ENCODE data around the gene FGF14.

Gene FGF14

GRCh38 chr13:101746513-101746912 lies 655.3 kb downstream of the FGF14 start:
- no peak overlapping the region for H3K4me3 Mint-ChIP-seq
- H3K27me3 Mint-ChIP-seq (ENCODE audit: low read depth) = no peaks in the 10 kb centered on the region
- no peak overlapping the region for H3K27ac Mint-ChIP-seq
- H3K36me3 Mint-ChIP-seq (ENCODE audit: low read depth) = no peaks in the 10 kb centered on the region
- no peaks in the 10 kb centered on the region for H3K9me3 Mint-ChIP-seq
- H3K4me1 Mint-ChIP-seq (ENCODE audit: low read depth) = no peaks in the 10 kb centered on the region

- Mint-ChIP-seq H3K27ac (no peak overlapping the region), H3K9me3 (no peaks in the 10 kb centered on the region), H3K27me3 (ENCODE audit: low read depth) (no peaks in the 10 kb centered on the region), H3K4me3 (no peak overlapping the region), H3K36me3 (ENCODE audit: low read depth) (no peaks in the 10 kb centered on the region), H3K4me1 (ENCODE audit: low read depth) (no peaks in the 10 kb centered on the region)
These were observed 662.3 kb downstream of the FGF14 start for GRCh38 chr13:101739382-101740178.

- H3K4me3 Mint-ChIP-seq = no peak overlapping the region
- H3K27ac Mint-ChIP-seq = no peak overlapping the region
- no peaks in the 10 kb centered on the region for H3K36me3 Mint-ChIP-seq (ENCODE audit: low read depth)
- H3K27me3 Mint-ChIP-seq (ENCODE audit: low read depth) = no peaks in the 10 kb centered on the region
- no peaks in the 10 kb centered on the region for H3K4me1 Mint-ChIP-seq (ENCODE audit: low read depth)
- no peaks in the 10 kb centered on the region for H3K9me3 Mint-ChIP-seq
These were observed 663.5 kb downstream of the FGF14 start for GRCh38 chr13:101738336-101738735.

- no peaks in the 10 kb centered on the region for H3K36me3 Mint-ChIP-seq (ENCODE audit: low read depth)
- no peak overlapping the region for H3K27ac Mint-ChIP-seq
- H3K4me1 Mint-ChIP-seq (ENCODE audit: low read depth) = no peaks in the 10 kb centered on the region
- H3K27me3 Mint-ChIP-seq (ENCODE audit: low read depth) = no peaks in the 10 kb centered on the region
- no peaks in the 10 kb centered on the region for H3K9me3 Mint-ChIP-seq
- no peak overlapping the region for H3K4me3 Mint-ChIP-seq
These were observed 665.3 kb downstream of the FGF14 start for GRCh38 chr13:101736566-101736965.

GRCh38 chr13:101730420-101731000 lies 671.3 kb downstream of the FGF14 start:
- no peak overlapping the region for H3K27ac Mint-ChIP-seq

GRCh38 chr13:101728615-101729014 lies 673.2 kb downstream of the FGF14 start:
- no peaks in the 10 kb centered on the region for H3K36me3 Mint-ChIP-seq (ENCODE audit: low read depth)
- H3K9me3 Mint-ChIP-seq = no peaks in the 10 kb centered on the region
- H3K4me1 Mint-ChIP-seq (ENCODE audit: low read depth) = no peaks in the 10 kb centered on the region
- no peak overlapping the region for H3K4me3 Mint-ChIP-seq
- H3K27ac Mint-ChIP-seq = no peak overlapping the region
- no peaks in the 10 kb centered on the region for H3K27me3 Mint-ChIP-seq (ENCODE audit: low read depth)

More at GRCh38 chr13:101730420-101731000, 671.3 kb downstream of the FGF14 start:
- H3K36me3 Mint-ChIP-seq (ENCODE audit: low read depth) = no peaks in the 10 kb centered on the region
- H3K4me3 Mint-ChIP-seq = no peak overlapping the region
- no peaks in the 10 kb centered on the region for H3K9me3 Mint-ChIP-seq
- no peaks in the 10 kb centered on the region for H3K4me1 Mint-ChIP-seq (ENCODE audit: low read depth)
- H3K27me3 Mint-ChIP-seq (ENCODE audit: low read depth) = no peaks in the 10 kb centered on the region

- Mint-ChIP-seq H3K36me3 (ENCODE audit: low read depth) (no peaks in the 10 kb centered on the region), H3K27me3 (ENCODE audit: low read depth) (no peaks in the 10 kb centered on the region), H3K4me3 (no peak overlapping the region), H3K9me3 (no peaks in the 10 kb centered on the region), H3K4me1 (ENCODE audit: low read depth) (no peaks in the 10 kb centered on the region), H3K27ac (no peak overlapping the region)
These were observed 673.8 kb downstream of the FGF14 start for GRCh38 chr13:101728021-101728420.

GRCh38 chr13:101727118-101727517 lies 674.7 kb downstream of the FGF14 start:
- Mint-ChIP-seq H3K4me1 (ENCODE audit: low read depth) (no peaks in the 10 kb centered on the region), H3K4me3 (no peak overlapping the region), H3K27me3 (ENCODE audit: low read depth) (no peaks in the 10 kb centered on the region), H3K27ac (no peak overlapping the region), H3K9me3 (no peaks in the 10 kb centered on the region), H3K36me3 (ENCODE audit: low read depth) (no peaks in the 10 kb centered on the region)

- Mint-ChIP-seq H3K9me3 (no peaks in the 10 kb centered on the region), H3K27ac (no peak overlapping the region), H3K27me3 (ENCODE audit: low read depth) (no peaks in the 10 kb centered on the region), H3K36me3 (ENCODE audit: low read depth) (no peaks in the 10 kb centered on the region), H3K4me3 (no peak overlapping the region), H3K4me1 (ENCODE audit: low read depth) (no peaks in the 10 kb centered on the region)
These were observed 675.2 kb downstream of the FGF14 start for GRCh38 chr13:101726681-101727080.

- no peak overlapping the region for H3K27ac Mint-ChIP-seq
- H3K4me3 Mint-ChIP-seq = no peak overlapping the region
- no peaks in the 10 kb centered on the region for H3K9me3 Mint-ChIP-seq
- H3K4me1 Mint-ChIP-seq (ENCODE audit: low read depth) = no peaks in the 10 kb centered on the region
- no peaks in the 10 kb centered on the region for H3K36me3 Mint-ChIP-seq (ENCODE audit: low read depth)
- no peaks in the 10 kb centered on the region for H3K27me3 Mint-ChIP-seq (ENCODE audit: low read depth)
These were observed 683.4 kb downstream of the FGF14 start for GRCh38 chr13:101718496-101718895.

GRCh38 chr13:101717353-101717752 lies 684.5 kb downstream of the FGF14 start:
- Mint-ChIP-seq H3K4me1 (ENCODE audit: low read depth) (no peaks in the 10 kb centered on the region), H3K27me3 (ENCODE audit: low read depth) (no peaks in the 10 kb centered on the region), H3K4me3 (no peak overlapping the region), H3K27ac (no peak overlapping the region), H3K9me3 (no peaks in the 10 kb centered on the region), H3K36me3 (ENCODE audit: low read depth) (no peaks in the 10 kb centered on the region)

GRCh38 chr13:101714195-101714594 lies 687.7 kb downstream of the FGF14 start:
- H3K27me3 Mint-ChIP-seq (ENCODE audit: low read depth) = no peaks in the 10 kb centered on the region
- H3K4me3 Mint-ChIP-seq = no peak overlapping the region
- no peaks in the 10 kb centered on the region for H3K36me3 Mint-ChIP-seq (ENCODE audit: low read depth)
- no peaks in the 10 kb centered on the region for H3K9me3 Mint-ChIP-seq
- H3K27ac Mint-ChIP-seq = no peak overlapping the region
- no peaks in the 10 kb centered on the region for H3K4me1 Mint-ChIP-seq (ENCODE audit: low read depth)

GRCh38 chr13:101712026-101712348 lies 689.9 kb downstream of the FGF14 start:
- no peaks in the 10 kb centered on the region for H3K27me3 Mint-ChIP-seq (ENCODE audit: low read depth)
- no peaks in the 10 kb centered on the region for H3K9me3 Mint-ChIP-seq
- no peaks in the 10 kb centered on the region for H3K4me1 Mint-ChIP-seq (ENCODE audit: low read depth)
- H3K4me3 Mint-ChIP-seq = no peak overlapping the region
- H3K27ac Mint-ChIP-seq = no peak overlapping the region
- no peaks in the 10 kb centered on the region for H3K36me3 Mint-ChIP-seq (ENCODE audit: low read depth)

- H3K9me3 Mint-ChIP-seq = no peaks in the 10 kb centered on the region
- no peaks in the 10 kb centered on the region for H3K27me3 Mint-ChIP-seq (ENCODE audit: low read depth)
- peaks cover 2% of the 10 kb centered on the region for H3K4me1 Mint-ChIP-seq (ENCODE audit: low read depth)
- H3K36me3 Mint-ChIP-seq (ENCODE audit: low read depth) = no peaks in the 10 kb centered on the region
- H3K4me3 Mint-ChIP-seq = no peak overlapping the region
- no peak overlapping the region for H3K27ac Mint-ChIP-seq
These were observed 690.4 kb downstream of the FGF14 start for GRCh38 chr13:101711307-101712025.

- no peaks in the 10 kb centered on the region for H3K9me3 Mint-ChIP-seq
- H3K27ac Mint-ChIP-seq = no peak overlapping the region
- H3K4me1 Mint-ChIP-seq (ENCODE audit: low read depth) = peaks cover 3% of the 10 kb centered on the region
- H3K27me3 Mint-ChIP-seq (ENCODE audit: low read depth) = no peaks in the 10 kb centered on the region
- H3K4me3 Mint-ChIP-seq = no peak overlapping the region
- no peaks in the 10 kb centered on the region for H3K36me3 Mint-ChIP-seq (ENCODE audit: low read depth)
These were observed 691.9 kb downstream of the FGF14 start for GRCh38 chr13:101709952-101710351.
